ENCODE measurements around the gene RNF11.

DNA sequence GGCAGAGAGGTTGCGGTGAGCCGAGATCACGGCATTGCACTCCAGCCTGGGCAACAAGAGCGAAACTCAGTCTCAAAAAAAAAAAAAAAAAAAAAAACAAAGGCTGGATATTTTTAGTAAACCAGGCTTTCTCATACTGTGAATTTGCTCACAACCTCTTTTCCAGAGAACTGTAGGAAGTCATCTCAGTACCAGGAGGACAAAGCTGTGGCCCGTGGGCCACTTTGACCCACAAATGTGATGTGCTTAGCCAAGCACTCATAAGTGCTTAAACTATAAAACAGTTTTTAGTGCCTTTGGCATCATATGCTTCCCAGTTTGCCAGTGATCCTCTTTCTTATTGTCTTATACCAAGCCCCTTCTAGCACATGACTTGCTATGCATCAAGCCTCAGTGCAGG is 46.5 kb downstream of the RNF11 start:
- TF ChIP-seq, protein P1, sequence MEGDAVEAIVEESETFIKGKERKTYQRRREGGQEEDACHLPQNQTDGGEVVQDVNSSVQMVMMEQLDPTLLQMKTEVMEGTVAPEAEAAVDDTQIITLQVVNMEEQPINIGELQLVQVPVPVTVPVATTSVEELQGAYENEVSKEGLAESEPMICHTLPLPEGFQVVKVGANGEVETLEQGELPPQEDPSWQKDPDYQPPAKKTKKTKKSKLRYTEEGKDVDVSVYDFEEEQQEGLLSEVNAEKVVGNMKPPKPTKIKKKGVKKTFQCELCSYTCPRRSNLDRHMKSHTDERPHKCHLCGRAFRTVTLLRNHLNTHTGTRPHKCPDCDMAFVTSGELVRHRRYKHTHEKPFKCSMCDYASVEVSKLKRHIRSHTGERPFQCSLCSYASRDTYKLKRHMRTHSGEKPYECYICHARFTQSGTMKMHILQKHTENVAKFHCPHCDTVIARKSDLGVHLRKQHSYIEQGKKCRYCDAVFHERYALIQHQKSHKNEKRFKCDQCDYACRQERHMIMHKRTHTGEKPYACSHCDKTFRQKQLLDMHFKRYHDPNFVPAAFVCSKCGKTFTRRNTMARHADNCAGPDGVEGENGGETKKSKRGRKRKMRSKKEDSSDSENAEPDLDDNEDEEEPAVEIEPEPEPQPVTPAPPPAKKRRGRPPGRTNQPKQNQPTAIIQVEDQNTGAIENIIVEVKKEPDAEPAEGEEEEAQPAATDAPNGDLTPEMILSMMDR (IDR thresholded peaks at IDR 0.05 in 4 of 5, conservative IDR thresholded peaks at IDR 0.05 in 1 of 5), result no peak
- TF ChIP-seq POLR2A (IDR thresholded peaks at IDR 0.05), result no peak

Measured in gastrocnemius medialis (tissue), 4 donors.